ENCODE results near the gene IGSF21.

Gene IGSF21

DNA sequence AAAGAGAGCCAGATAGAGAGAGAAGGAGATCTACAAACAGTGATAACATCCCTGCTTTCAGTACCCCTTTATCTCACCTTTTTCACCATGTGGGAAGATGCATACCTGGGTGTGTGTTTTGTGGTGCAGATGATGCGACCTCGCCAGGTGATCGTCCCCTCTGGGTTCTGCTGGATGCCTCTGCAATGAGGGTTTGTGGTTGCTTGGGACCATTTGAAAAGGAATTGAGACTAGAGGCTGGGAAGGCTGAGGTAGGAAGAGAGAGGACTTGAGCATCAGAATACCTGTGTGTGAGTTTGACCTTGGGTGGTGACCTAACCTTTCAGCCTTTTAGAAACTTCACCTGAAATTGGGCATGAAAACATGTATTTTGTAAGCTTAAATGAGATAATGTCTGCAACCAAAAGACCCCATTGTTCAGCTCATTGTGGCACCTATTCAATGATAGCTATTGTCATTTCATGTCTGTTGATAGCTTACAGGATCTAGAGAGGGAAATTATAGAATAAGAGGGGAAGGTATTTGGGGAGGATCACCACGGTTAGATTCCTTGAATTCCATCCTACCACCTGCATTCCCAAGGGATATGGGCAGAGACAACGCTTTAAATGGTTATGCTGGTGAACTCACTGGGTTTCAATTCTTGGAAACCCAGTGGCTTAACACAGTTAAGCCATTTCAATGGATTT lies 125.7 kb downstream of the IGSF21 start:
- no peak for DNase-seq

DNA sequence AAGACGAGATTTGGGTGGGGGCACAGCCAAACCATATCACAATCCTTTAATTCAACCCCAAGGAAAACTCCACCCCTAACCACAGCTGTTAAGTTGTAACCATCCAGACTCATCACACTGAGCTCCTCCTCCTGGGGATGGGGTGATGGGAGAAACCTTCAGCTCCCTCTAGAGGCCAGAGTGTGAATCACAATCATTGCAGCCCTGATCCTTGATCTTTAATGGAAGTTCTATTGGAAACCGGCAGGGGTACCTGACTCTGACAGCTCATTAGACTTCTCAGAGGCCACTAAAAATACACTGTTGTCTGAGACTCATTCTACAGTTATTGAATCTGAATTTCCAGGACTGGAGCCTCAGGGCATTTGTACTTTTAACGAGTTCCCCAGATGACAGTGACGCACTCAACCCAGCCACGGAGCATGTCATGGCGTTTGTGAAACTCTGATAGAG lies 127.2 kb downstream of the IGSF21 start:
- peak; percentile 62 for DNase-seq

DNA sequence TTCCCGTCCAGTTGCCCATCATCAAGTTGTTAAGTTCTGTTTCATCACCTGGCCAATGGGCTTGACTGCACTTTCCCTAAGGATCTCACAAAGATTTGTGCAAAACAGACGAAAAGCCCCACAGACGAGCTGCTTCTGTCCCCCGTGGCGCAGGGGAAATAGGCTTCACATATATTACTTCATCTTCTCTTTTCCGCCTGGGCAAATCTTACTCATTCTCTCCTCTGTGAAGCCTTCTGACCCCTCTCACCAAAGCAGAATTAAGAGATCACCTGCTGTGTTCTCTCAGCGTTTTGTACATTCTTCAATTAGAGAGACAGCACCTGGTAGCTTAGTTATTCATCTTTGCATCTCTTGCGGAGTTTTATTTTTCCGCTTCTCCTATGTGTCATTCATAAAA lies 129.8 kb downstream of the IGSF21 start:
- DNase-seq, result no peak

DNA sequence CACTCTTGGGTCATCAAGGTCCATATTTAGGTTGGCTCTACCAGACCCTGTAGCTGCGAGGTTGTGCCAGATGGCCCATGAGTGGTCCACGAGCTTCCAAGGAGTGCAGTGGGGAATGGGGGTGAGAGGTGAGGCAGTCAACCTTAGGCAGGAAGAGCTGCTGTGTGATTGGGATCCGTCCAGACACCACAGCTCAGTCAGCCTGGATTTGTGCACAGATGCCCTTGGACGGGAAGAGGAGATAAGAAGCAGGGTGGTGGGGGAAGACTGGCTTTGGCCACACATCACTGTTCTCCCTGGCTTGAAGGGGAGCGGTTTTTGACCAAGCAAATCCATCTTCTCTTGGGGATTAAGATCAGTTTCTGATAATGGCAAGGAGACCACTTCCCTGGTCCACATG lies 130.6 kb downstream of the IGSF21 start:
- no peak for DNase-seq

DNA sequence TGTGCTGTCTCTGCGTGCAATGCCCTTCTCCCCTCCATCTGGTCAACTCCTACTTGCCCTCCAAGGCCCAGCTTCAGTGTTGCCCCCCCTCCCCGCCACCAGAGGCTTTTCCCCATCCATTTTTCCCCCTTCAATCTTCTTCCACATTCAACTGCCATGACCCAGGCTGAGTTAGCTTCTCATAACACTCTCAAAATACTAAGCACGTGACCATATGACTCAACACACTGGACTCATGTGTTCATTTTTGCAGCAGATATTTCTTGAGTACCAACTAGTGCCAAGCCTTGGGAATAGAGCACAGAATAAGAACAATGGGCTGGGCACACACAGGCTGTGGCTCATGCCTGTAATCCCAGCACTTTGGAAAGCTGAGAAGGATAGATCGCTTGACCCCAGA lies 132.1 kb downstream of the IGSF21 start:
- no peak for DNase-seq

DNA sequence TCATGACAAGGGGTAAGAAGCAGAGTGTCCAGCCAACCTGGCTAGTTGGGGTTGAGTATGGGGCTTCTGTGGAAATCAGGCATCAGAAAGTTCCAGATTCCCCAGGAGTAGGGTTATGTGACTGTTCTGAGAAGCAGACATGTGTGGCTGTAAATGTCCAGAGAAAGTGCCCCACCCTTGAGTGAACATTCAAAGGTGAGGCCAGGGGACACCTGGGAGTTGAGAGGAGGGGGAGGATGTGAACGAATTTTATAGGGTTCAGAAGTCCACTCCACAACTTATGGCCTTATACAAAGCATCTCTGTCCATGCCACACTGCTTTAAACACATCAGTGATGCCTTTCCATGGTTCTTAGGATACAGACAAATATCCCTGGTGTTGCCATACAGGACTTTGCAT lies 133.3 kb downstream of the IGSF21 start:
- DNase-seq, result no peak

DNA sequence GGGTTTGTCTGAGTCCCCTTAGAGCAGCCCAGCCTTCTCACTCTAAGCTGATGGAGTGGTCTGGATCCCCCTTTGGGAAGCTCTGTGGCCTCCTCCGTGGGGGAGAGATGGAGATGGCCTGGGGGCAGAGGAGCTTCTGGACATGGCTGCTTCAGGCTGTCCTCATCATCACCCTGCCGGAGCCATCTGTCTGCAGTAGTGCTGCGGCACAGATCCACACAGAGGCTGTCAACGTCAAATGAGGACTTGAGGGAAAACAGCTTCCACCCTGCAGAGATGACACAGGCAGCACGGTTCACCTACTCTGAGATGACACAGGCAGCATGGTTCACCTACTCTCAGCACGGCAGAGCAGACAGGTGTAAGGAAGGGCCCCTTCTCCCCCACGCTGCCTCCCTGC lies 134.3 kb downstream of the IGSF21 start:
- DNase-seq, result no peak

DNA sequence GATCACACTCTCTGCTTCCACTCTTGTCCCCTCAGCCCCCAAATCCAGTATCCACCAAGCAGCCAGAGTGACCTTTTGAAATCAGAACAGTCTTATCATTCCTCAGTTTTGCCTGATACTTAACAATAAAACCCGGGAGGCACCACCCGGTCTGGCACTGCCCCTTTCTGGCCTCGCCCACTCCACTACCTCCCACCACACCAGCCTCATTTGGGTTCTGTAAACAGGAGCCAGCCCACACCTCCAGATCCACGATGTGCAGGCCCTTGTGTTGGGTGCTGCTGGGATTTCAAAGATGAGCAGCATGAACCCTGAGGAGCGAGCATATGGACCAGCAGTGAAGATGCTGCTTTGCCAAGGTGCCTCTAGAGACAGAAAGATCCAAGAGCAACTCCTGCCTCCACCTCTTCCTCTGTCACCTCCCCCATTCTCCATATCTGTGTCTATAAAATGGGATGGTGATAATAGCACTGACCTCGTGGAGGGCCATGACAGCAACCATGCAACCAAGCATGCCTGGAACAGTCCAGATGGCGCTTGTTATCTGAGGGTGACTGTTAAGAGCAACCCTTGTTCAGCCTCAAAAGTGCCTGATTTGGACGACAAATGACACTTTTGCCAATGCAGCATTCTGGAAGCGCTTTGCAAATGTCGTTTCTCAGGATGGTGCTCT lies 136.0 kb downstream of the IGSF21 start:
- DNase-seq, result no peak

DNA sequence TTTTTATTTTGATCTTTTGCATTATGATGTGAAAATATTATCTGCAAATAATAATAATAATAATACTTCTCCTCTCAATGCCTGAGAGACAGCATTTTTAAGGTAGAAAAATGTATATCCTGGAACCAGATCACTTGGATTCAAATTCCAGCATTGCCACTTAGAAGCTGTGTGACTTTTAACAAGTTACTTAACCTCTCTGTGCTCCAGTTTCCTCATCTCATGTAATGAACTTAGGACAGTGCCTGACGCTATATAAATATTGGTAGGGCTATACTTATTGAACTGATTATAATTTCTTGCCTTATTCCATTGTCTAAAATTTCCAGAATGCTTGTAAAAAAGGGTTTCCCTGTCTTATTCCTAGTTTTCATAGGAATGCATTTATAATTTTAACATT lies 137.2 kb downstream of the IGSF21 start:
- DNase-seq, result no peak

DNA sequence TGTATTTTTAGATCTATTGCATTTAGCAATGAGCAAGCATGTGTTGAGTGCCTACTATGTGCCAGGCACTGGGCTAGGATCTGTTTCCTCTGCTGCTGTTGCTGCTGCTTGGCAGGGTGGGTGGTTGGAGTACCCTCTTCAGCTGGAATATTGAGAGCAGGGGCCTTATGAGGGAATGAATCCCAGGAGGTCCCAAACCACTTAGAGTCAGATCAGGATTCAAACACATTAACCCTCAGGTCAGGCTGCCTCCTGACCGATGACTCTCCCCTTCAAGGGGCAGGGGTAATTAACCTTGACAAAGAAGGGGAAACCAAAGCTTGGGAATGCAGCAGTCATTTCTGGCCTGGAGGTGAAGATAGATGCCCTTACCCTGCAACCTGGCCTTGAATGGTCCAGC lies 138.0 kb downstream of the IGSF21 start:
- no peak for DNase-seq

DNA sequence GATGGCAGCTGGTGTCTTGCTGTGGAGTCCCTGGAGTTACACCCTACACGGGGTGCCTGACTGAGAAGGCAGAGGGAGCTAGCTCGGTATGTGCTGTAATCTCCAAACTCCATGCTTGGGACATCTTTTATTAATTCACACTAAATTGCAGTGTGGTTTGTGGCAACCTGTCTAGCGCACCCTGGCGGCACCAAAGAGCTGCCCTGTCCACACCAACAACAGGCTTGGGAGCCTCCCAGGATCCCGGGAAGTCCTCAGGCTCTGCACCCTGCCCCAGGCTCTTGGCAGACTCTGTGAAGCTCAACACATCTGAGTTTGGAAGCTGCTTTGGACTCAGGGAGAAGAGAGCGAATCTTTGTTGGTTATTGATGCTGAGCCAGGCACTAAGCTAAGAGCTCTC lies 138.9 kb downstream of the IGSF21 start:
- no peak for DNase-seq

DNA sequence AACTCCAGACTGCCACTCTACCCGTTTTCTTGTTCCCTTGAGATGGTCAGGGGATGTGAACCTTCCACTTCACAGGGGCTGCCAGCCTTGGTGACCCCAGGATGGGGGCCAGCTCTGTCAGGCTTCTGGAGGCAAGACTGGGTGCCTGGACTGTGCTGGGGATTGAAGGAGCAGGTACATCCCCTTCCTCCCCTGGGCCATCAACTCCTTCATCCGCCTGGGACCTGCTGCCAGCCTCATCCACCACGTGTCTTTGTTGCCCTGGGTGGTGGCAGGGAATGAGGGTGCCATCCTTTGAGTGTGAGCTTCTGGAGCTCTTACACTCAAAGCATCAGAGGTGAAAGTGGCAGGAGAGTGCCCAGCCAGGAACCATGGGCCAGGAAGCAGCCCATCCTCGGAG lies 139.6 kb downstream of the IGSF21 start:
- no peak for DNase-seq

DNA sequence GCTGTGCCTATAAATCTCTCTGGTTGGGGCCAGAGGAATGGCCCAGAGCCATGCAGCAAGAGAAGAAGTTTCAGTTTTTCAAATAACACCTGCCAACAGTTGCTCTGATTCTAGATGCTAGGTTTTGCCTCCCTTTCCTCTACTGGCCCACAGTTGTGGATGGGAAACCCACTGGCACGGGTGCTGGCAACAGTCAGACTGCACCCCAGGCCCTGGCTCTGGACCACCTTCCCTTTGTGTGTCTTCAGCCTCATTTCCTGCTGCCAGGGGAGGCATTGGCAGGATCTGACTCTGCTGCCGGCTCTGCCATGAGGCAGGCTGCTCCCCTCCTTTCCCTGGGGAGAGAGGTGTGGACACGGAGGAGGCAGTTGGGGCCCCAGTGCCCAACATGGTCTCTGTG lies 142.0 kb downstream of the IGSF21 start:
- DNase-seq, result no peak

DNA sequence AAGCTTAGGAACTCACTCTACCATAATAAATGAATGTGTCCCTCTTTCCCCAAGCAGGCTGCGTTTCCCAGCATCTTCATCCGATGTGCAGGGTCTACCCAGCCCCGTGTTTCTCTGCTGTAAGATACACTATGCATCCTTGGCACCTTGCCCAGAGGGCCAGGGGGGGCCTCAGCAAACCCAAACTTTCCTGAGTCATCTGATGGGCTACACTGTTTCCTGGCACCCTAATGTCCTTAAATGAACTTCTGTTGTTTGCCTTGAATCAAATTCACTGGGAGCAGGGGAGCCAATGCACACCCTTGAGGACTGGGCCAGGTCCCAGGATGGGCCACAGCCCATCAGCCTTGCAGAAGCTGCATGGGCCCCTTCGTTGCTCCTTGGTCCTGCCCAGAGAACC lies 145.5 kb downstream of the IGSF21 start:
- peak; percentile 43 for DNase-seq

DNA sequence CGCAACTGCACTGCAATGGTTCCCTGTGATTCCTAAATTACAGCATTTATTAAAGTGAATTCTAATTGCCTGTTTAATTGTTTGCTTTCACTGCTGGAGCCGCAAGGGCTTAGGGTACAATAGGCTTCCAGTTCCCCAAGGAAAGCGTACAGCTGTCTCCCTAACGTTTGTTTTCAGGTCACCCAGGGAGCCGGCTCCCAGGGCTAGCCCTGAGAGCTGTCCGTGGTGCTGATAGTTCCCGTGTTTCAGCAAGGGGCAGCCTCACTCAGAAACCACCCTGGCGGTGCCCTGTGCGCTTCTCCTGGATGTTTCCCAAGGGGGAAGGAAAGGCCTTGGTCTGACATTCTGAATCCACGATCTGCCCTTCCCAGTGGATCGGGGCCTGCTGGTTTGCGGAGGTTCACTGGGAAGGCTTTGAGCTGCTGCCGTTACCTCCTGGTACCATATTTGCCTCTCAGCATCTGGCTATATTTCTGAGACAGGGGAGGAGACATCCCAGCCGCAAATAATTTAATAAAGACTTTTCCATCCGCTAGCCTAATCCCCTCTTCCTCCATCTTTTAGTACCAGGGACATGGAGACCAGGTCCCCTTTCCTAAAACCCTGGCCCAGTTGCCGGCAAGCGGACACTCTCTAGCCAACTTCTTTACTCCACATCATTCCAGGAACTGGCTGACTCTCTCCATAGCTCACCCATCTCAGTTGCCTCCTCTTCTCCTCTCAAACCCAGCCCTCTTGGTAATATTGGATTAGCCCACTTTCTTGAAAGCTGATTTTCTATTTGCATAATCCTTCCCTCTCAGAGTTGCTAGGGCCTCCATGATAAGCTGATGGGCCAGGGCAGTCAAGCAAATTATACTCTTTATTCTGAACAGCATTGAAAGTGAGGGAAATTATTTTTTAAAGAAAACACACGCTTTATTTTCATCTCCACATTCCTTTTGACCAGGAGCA lies 149.0 kb downstream of the IGSF21 start:
- no peak for DNase-seq

DNA sequence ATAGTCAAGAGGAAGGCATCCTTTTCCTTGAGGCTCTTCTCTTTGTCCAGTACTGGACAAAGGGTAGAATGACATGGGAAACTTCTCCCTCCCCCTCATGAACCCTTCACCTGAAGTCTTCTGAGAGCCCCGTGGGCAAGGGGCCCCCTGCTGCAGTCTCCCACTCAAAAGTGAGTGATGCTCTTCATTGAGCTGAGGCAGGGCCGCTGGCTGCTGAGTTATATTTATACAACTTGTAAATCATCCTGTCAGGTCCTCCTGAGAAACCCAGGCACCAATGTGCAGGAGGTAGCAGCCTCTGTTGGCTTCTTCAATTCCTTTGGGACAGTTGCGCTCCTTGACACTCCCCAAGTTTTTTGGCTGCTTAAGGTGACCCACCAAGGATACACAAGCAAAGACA lies 150.2 kb downstream of the IGSF21 start:
- DNase-seq, result no peak

DNA sequence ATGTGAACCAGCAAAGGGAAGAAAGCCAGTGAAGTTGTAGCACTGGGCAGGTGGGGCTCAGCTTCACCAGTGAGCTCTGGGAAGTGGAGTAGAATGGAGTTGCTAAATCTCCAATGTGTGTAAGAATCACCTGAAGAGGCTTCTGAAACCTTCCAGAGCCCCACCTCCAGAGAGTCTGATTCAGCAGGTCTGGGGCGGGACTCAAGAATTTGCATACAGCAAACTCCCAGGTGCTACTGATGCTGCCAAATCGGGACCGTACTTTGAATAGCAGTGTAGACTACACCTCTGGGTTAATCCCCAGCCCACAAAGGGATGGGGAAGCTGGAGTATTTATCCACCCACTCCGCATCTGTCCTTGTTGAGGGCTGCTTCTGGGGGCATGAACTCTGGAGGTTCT lies 154.3 kb downstream of the IGSF21 start:
- DNase-seq, result no peak

DNA sequence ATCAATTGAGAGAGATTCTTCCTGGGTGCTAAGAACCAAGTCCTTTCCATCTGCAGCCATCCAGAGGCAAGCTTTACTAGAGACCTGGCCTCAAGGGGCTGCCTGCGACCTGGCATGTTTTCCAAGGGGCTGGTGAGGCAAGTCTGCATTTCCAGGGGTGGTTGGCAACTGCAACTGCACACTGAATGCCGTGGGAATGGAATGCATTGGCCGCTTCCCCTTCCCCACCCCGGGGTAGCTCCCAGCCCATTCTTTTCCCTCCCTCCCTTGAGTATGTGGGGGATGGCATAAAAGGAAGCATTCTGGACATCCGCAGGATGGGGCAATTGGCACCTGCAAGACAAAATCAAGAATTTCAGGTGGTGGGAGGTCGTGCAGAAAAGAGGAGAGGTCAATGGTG lies 155.1 kb downstream of the IGSF21 start:
- no peak for DNase-seq

DNA sequence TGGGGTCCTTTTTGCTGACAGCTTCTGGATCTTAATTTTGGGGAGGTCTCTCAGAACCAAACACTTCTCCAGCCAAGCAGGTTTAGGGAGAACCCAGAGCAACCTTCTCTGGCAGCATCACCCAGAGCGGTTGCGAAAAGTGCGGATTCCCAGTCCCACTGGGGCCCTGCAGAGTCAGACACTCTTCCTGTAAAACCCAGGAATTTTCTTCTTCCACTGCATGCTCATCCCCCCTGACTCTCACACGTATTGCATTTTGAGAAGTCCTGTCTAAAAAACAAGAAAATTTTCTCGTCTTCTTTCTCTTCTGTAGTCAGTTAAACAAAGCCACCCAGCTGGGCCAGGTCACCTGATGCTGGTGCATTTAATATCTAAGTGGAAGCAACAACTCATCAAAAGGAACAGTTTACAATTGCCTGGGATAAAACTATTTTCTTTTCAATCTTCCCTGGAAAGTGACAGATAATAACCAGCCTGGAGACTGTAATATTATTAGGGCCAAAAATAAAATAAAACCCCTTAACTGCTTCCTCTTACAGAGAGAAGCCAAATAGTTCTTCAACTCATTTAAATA lies 156.0 kb downstream of the IGSF21 start:
- DNase-seq, result no peak

DNA sequence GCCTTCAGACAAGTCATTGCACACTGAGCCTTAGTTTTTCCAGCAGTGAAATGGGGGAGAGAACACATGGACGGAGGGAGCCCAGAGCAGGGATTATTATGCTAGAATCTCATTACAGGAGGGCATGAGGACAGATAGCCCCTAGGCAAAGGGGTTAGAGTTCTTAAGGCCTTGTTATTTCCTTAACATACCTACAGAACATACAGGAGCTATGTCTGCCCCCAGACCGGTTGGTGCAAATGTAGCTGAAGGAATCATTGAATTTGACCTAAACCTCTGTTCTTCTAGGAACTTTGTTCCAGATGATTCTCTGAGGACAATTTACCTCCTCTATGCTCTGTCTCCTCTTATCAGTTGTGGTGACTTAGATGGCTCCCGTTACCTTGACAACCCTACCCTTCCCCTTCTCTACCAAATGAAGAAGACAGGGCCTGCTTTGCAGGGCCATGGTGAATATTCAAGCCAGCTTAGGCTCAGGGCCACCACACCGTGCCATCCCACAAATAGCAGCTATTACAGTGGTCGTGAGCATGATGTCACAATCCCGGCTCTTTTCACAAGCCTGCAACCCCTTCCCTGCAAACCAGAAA lies 156.9 kb downstream of the IGSF21 start:
- no peak for DNase-seq

DNA sequence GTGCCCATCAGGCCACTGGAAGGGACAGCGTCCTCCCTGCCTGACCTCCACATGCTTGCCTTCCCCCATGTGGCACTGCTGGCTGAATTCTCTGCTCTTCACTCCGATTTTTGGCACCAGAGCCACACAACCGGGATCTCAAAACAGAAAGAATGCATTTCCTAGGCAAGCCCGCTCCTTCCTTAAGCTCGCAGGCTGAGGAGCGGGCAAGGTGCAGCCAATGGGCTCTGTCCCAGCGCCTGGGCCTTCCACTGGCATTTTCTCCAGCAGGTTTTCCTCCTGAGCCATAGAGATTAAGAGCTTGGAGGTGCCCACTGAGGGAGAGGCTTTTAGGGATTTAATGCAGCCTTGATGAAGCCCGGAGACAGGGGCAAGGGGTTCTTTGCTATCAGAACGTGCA lies 158.0 kb downstream of the IGSF21 start:
- DNase-seq, result no peak

DNA sequence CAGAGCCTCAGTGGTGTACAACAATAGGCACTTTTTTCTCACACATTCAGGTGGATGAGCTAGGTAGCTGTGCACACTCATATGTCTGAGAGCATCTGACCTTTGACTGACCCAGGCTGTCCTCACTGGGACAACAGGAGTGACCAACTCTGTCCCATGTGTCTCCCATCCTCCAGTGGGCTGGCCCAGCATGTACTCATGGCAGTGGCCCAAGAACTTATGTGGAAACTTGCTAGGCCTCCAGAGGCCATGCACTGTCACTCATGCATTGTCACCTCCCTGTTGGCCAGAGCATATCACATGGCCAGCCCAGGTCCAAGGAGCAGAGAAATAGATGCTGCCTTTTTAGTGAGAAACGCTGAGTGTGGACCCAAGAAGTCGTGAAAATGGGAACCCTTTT lies 158.8 kb downstream of the IGSF21 start:
- no peak for DNase-seq

DNA sequence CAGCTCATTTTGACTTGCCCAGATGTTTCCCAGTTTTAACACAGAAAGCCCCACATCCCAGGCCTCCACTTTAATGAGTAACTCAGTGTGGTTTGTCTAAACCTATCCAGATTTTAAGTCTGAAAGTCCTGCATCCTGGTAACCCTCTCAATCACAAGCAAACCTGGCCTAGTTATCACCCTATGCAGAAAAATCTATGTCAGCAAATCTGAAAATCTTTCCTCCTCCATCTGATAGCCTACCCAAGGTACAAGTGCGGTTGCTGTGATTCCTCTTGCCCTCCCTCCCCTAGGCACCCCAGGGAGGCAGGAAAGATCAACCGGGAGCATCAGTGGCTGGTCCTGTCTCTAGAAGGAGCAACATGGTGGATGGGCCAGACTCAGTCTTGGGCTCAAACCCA lies 163.7 kb downstream of the IGSF21 start:
- no peak for DNase-seq
